Activated T-helper 1 cell treated with Interleukin-2 at 50 U/mL for 16 hours (primary cell): ENCODE data around the gene B4GALNT1.
A peak's percentile ranks its signal among the peaks of the same experiment; 100 is the strongest.
"Not testable (repeated sequence)": the region's sequence is repeated elsewhere in the genome, so short reads cannot be mapped to it uniquely, and the experiment has no call there.

Experiments used
- DNase-seq: peaks from one replicate; pipeline ENCODE4 v3.0.0-alpha.2; 2020; ENCODE audit warnings: low read depth

B4GALNT1 gene

GRCh38 chr12:57609101-57609780 is 23.8 kb downstream of the B4GALNT1 start:
- no peak for DNase-seq

- DNase-seq: no peak
Measured at GRCh38 chr12:57607958-57608663, 24.9 kb downstream of the B4GALNT1 start.

- DNase-seq: no peak
Measured at GRCh38 chr12:57606821-57607220, 26.2 kb downstream of the B4GALNT1 start.

GRCh38 chr12:57606399-57606798 is 26.6 kb downstream of the B4GALNT1 start:
- DNase-seq: no peak

- no peak for DNase-seq
Measured at GRCh38 chr12:57605811-57606311, 27.1 kb downstream of the B4GALNT1 start.

GRCh38 chr12:57604992-57605810 is 27.8 kb downstream of the B4GALNT1 start:
- no peak for DNase-seq

GRCh38 chr12:57604454-57604991 is 28.5 kb downstream of the B4GALNT1 start, which contains the start of gene DTX3:
DTX3 (plus strand) TSS chr12:57604824; CDS start chr12:57606518, 1,694 bp downstream.
- DNase-seq: no peak

- DNase-seq: no peak
Measured at GRCh38 chr12:57603815-57604453, 29.1 kb downstream of the B4GALNT1 start.

GRCh38 chr12:57603324-57603723 is 29.7 kb downstream of the B4GALNT1 start:
- no peak for DNase-seq

- no peak for DNase-seq
Measured at GRCh38 chr12:57602544-57602943, 30.5 kb downstream of the B4GALNT1 start.

- DNase-seq: no peak
Measured at GRCh38 chr12:57600395-57600794, 32.6 kb downstream of the B4GALNT1 start.

- no peak for DNase-seq
Measured at GRCh38 chr12:57593187-57593586, 39.8 kb downstream of the B4GALNT1 start.

GRCh38 chr12:57592551-57593165 is 40.3 kb downstream of the B4GALNT1 start:
- no peak for DNase-seq

- DNase-seq: no peak
Measured at GRCh38 chr12:57591782-57592325, 41.1 kb downstream of the B4GALNT1 start.

- peak; percentile 73 for DNase-seq
Measured at GRCh38 chr12:57590864-57591781, 41.9 kb downstream of the B4GALNT1 start, which contains the start of gene PIP4K2C. PIP4K2C (plus strand) TSS chr12:57591192; CDS start chr12:57591290, 98 bp downstream.

GRCh38 chr12:57590479-57590863 is 42.5 kb downstream of the B4GALNT1 start:
- no peak for DNase-seq

GRCh38 chr12:57588951-57589610 is 43.9 kb downstream of the B4GALNT1 start:
- not testable (repeated sequence) for DNase-seq

- no peak for DNase-seq
Measured at GRCh38 chr12:57586832-57587429, 46.1 kb downstream of the B4GALNT1 start.

GRCh38 chr12:57586128-57586527 is 46.9 kb downstream of the B4GALNT1 start:
- DNase-seq: no peak
